AG09319 (cell line): ENCODE results near the gene B4GALNT1.

Experiments
- DNase-seq: peaks from one replicate; pipeline ENCODE4 v3.0.0-alpha.2; 2010; ENCODE audit warnings: low read depth; ENCODE audit errors: extremely low read depth
- TF ChIP-seq, protein P1 (sequence below): IDR thresholded peaks from 2 replicates; pipeline ENCODE4 v1.5.1; 2011; ENCODE audit warnings: low read depth, mild to moderate bottlenecking, inconsistent platforms, low read length, moderate library complexity

The B4GALNT1 gene

DNA sequence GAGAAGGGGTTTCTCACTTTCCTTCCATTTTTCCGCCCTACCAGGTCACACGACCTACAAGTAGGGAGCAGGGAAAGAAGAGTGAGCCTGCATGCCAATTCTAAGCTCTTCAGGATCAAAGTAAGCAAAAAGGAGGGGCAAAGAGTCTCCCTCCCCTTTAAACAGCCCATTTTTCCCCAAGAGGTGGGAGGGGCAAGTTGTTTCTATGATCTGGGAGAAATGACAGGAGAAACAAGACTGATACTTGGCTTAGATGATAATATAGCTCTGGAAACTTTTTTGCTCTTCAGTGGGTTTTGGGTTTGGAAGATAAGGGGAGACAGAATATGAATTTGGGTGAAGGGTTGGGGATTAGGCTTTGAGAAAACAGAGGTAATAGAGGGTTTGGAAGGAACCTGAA is 26.6 kb downstream of the B4GALNT1 start:
- DNase-seq = no peak
- TF ChIP-seq, protein P1, sequence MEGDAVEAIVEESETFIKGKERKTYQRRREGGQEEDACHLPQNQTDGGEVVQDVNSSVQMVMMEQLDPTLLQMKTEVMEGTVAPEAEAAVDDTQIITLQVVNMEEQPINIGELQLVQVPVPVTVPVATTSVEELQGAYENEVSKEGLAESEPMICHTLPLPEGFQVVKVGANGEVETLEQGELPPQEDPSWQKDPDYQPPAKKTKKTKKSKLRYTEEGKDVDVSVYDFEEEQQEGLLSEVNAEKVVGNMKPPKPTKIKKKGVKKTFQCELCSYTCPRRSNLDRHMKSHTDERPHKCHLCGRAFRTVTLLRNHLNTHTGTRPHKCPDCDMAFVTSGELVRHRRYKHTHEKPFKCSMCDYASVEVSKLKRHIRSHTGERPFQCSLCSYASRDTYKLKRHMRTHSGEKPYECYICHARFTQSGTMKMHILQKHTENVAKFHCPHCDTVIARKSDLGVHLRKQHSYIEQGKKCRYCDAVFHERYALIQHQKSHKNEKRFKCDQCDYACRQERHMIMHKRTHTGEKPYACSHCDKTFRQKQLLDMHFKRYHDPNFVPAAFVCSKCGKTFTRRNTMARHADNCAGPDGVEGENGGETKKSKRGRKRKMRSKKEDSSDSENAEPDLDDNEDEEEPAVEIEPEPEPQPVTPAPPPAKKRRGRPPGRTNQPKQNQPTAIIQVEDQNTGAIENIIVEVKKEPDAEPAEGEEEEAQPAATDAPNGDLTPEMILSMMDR = no peak

DNA sequence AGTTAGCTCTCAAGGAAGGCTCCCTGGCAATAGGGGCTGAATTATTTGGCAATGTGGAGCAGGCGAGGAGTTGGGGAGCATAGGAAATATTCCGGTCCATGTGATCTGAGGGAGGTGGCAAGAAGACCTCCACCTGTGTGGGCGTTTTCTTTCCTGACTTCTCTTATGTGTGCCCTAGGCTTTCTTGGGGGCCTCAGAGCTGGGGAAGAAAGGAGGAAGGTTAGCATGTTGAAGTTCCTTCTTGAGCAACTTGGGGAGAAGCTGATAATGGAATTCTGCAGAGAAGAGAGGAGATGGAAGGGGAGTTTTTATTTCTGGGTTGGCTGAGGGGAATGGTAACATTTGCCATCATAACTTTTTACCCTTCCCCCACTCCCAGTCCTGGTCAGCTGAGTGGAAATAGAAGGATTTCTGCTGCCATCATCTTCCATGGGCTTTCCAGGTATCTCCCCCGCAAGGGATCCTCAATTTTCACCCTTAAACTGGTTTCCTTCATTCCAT is 27.1 kb downstream of the B4GALNT1 start:
- no peak for DNase-seq
- TF ChIP-seq, protein P1 = no peak

DNA sequence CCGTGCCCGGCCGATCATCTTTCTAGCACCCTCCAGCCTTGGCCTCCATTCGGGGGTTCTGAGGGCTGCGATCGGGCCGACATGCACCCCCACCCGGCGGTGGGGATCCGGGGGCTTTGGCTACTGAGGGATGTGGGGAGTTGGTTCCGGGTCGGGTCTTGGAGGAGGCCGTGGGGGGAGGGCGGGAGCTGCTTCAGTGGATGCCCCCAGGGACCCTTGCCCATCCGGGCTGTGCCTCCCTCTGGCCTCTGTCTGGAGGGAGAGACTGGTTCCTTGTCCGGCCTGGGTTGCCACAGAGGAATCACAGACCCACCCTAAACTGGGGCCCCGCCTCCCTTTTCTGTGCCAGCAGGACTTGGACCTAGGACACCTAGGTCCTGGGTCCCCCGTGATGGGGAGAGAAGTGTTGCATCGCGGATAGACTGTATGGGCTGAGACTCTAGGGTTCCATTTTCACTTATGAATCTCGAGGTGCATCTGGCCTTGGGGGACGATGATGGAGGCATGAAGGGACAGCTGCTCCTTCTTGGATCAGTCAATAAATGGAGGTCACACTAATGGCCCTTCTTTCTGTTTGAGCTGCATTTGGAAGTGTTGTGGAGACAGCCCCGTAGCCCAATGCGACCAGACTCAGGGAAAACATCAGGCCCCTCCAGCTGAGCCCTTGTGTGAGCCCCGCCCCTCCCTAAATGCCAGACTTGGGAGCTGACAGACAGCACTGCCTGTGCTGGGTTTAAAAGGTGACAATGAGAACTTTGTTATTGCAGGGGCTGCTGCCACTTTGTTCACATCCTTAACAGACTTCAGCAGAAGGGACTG is 27.8 kb downstream of the B4GALNT1 start:
- TF ChIP-seq, protein P1 = no peak
- DNase-seq = no peak

DNA sequence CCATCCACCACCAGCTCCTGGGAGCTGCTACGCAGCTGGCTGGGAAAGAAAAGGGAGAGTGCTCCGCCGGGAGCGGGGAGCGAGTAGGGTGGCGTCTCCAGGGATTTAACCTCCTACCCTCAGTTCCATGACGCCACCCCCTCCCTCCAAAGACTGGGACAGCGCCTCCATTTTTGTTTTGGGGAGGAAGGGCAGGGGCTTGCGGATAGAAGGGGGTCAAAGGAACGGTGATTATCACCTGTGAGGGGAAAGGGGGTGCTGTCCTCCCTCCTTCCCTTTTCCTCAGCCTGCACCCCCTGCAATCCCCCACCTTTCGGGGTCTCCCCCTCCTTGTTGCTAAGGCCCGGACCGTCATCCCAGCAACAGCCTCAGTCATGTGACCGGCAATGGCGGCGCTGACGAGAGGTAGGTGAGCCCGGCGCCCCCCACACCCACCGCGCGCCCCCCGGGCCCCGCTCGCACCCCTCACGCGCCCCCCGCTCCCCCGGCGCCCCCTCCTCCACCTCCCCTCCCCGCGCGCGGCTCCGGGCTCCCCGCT is 28.5 kb downstream of the B4GALNT1 start, which contains the start of gene DTX3:
DTX3 (plus strand) TSS at position 371 of the 538 bp plus-strand sequence. CDS start 1,694 bp downstream, outside the sequence.
- TF ChIP-seq, protein P1 = no peak
- no peak for DNase-seq

DNA sequence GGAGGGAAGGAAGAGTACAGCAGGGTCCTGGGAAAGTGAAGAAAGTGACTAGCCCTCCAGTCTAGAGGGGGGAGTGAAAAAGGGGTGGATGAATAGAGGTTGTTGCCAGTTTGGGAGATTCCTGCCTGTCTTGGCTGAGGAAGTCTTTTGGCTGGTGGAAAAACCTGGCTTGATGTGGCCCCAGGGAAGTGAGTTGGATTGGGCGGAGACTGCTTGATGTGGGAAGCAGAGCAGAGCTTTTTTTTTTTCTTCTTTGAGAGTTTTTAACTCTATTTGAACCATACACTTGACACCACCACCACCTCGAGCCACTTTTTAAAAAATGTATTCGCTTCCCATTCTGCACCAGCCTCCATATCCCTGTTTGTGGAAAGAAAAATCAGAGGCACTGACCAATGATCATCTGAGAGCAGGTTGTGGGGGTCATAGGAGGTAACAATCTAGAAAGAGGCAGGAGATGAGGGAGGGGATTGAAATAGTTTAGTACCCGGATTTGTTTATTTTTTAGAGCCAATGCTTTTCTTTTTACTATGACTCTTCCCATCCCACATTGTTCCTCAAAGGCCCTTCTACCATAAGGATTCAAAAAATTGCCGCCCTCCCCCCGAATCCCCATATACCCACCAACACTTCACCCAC is 29.1 kb downstream of the B4GALNT1 start:
- DNase-seq = no peak

DNA sequence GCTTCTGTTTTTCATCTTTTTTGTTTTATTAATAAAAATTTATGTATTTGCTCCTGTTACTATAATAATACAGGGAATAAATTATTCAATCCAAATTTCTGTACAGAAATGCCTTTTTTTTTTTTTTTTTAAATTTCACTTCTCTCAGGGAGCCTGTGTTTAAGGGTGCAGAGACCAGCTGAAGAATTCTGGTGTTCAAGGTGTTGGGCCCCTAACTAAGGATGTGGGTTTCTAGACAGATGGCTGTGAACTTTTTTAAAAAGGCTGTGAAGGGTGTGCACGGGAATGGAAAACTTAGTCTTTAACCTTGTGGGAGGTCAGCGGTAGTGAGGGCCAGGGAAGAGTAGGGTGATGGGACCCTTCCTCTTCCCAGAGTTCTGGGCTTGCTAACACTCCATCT is 29.7 kb downstream of the B4GALNT1 start:
- DNase-seq = no peak
- TF ChIP-seq, protein P1 = no peak

More for the DNA sequence above, 29.1 kb downstream of the B4GALNT1 start:
- TF ChIP-seq, protein P1 = no peak

DNA sequence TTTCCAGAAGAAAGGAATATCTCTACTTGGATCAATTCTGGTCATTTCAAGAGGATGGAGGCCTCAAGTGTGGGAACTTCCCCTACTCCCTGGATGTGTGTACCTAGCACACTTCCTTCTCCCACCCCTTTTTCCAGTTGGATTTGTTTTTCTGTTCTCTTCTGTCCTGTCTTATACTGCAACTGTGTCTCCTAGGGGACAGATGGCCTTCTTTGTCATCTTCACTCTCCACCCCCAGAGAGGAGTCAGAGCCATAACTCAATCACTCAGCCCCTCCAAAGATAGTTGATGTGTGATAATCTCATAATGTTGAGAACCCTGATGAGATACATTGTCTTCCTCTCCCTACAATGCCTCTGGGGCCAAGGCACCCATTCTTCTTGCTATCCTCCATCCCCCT is 30.5 kb downstream of the B4GALNT1 start:
- TF ChIP-seq, protein P1 = no peak
- DNase-seq = no peak
